HG02973 (cell line): ENCODE results near the gene NBEAL2.

ENCODE experiments used
- ATAC-seq: cut with Tn5 transposase; IDR thresholded peaks from one replicate; pipeline ENCODE4 v1.9.1; 2021; ENCODE audit warnings: moderate library complexity; ENCODE audit not compliant: unreplicated experiment

Gene NBEAL2

GRCh38 chr3:46978985-46979944, at the start of gene NBEAL2:
Gene NBEAL2 (plus strand): TSS chr3:46979666. CDS start chr3:46979862, 196 bp downstream.
- ATAC-seq: peak; percentile 70

GRCh38 chr3:46930166-46930944, 49.1 kb upstream of the NBEAL2 start:
- ATAC-seq: no peak

- no peak for ATAC-seq
These were observed 48.5 kb upstream of the NBEAL2 start for GRCh38 chr3:46930945-46931403.

- no peak for ATAC-seq
These were observed 47.7 kb upstream of the NBEAL2 start for GRCh38 chr3:46931631-46932331.

- ATAC-seq: no peak
These were observed 46.8 kb upstream of the NBEAL2 start for GRCh38 chr3:46932455-46933225.

- ATAC-seq: no peak
These were observed 46.2 kb upstream of the NBEAL2 start for GRCh38 chr3:46933261-46933660.

GRCh38 chr3:46934072-46934471, 45.4 kb upstream of the NBEAL2 start:
- ATAC-seq: no peak

- no peak for ATAC-seq
These were observed 44.8 kb upstream of the NBEAL2 start for GRCh38 chr3:46934498-46935167.

GRCh38 chr3:46935168-46935858, 44.2 kb upstream of the NBEAL2 start:
- ATAC-seq: no peak

GRCh38 chr3:46935989-46936558, 43.4 kb upstream of the NBEAL2 start:
- no peak for ATAC-seq

- no peak for ATAC-seq
These were observed 42.7 kb upstream of the NBEAL2 start for GRCh38 chr3:46936733-46937250.

GRCh38 chr3:46938118-46938517, 41.3 kb upstream of the NBEAL2 start:
- ATAC-seq: no peak

GRCh38 chr3:46939578-46940445, 39.7 kb upstream of the NBEAL2 start:
- no peak for ATAC-seq

- no peak for ATAC-seq
These were observed 37.4 kb upstream of the NBEAL2 start for GRCh38 chr3:46942076-46942475.

GRCh38 chr3:46942481-46943236, 36.8 kb upstream of the NBEAL2 start:
- ATAC-seq: no peak

- no peak for ATAC-seq
These were observed 36.0 kb upstream of the NBEAL2 start for GRCh38 chr3:46943237-46944187.
